HepG2 (cell line): Measurements from ENCODE around the gene CDH1. TPM values are rescaled to one million over a fixed set of nuclear protein-coding genes. Genes with fewer than 3 reads are reported as not detected.

Experiments
- CBX5 ChIP-seq: sonication (generic); formaldehyde crosslinking; IDR thresholded peaks from 2 replicates; pipeline ENCODE4 v1.4.0; 2020; ENCODE audit warnings: missing genetic modification reagents, borderline replicate concordance
- DNMT3B ChIP-seq: conservative IDR thresholded peaks from 2 replicates; pipeline ENCODE4 v1.6.1; 2016; ENCODE audit warnings: missing biosample characterization, control low read depth
- HMG20B ChIP-seq: conservative IDR thresholded peaks from 2 replicates; pipeline ENCODE4 v1.6.1; 2016; ENCODE audit warnings: missing genetic modification reagents, missing compliant biosample characterization
- PITX1 ChIP-seq: sonication (generic); formaldehyde crosslinking; IDR thresholded peaks from 2 replicates; pipeline ENCODE4 v1.5.1; 2020; ENCODE audit warnings: mild to moderate bottlenecking, missing genetic modification reagents
- RXRA ChIP-seq: sonication (generic); formaldehyde crosslinking; IDR thresholded peaks from 2 replicates; pipeline ENCODE4 v1.5.1; 2020; ENCODE audit warnings: missing genetic modification reagents
- SOX6 ChIP-seq, 2 experiments: fragments of 450-650 bp in 1 of 2; sonication (generic) in 1 of 2; formaldehyde crosslinking in 1 of 2; IDR thresholded peaks; 2 replicates each; pipeline versions ENCODE4 v1.4.0 to v1.6.1; 2017 to 2020; ENCODE audit warnings: antibody characterized with exemption in 1 of 2, mild to moderate bottlenecking in 1 of 2, missing genetic modification reagents in 1 of 2
- SPEN ChIP-seq: sonication (generic); formaldehyde crosslinking; IDR thresholded peaks from 2 replicates; pipeline ENCODE4 v1.5.1; 2020; ENCODE audit warnings: low read depth, mild to moderate bottlenecking, missing genetic modification reagents
- TRAFD1 ChIP-seq: sonication (generic); formaldehyde crosslinking; IDR thresholded peaks from 2 replicates; pipeline ENCODE4 v1.5.1; 2020; ENCODE audit warnings: missing genetic modification reagents, mild to moderate bottlenecking, borderline replicate concordance
- ZNF143 ChIP-seq: sonication (generic); formaldehyde crosslinking; IDR thresholded peaks from 2 replicates; pipeline ENCODE4 v1.4.0; 2020; ENCODE audit warnings: missing genetic modification reagents
- ZNF337 ChIP-seq: sonication (generic); formaldehyde crosslinking; IDR thresholded peaks from 2 replicates; pipeline ENCODE4 v1.5.1; 2020; ENCODE audit warnings: missing genetic modification reagents, low read depth, mild to moderate bottlenecking, borderline replicate concordance
- ZNF569 ChIP-seq: sonication (generic); formaldehyde crosslinking; IDR thresholded peaks from 2 replicates; pipeline ENCODE4 v1.5.0; 2020; ENCODE audit warnings: mild to moderate bottlenecking, missing genetic modification reagents, moderate library complexity, borderline replicate concordance
- ZNF576 ChIP-seq: sonication (generic); formaldehyde crosslinking; IDR thresholded peaks from 2 replicates; pipeline ENCODE4 v1.4.0; 2020; ENCODE audit warnings: mild to moderate bottlenecking, missing genetic modification reagents
- ZNF616 ChIP-seq: sonication (generic); formaldehyde crosslinking; IDR thresholded peaks from 2 replicates; pipeline ENCODE4 v1.5.0; 2020; ENCODE audit warnings: low read depth, mild to moderate bottlenecking, missing genetic modification reagents
- ZNF646 ChIP-seq: sonication (generic); formaldehyde crosslinking; IDR thresholded peaks from 2 replicates; pipeline ENCODE4 v1.9.0; 2021; ENCODE audit warnings: mild to moderate bottlenecking, missing genetic modification reagents
- polyA plus RNA-seq, 8 experiments: library from polyadenylated mRNA; depleted of rRNA in 3 of 8; stranded (reverse) in 7 of 8; unstranded in 1 of 8; fragments of >200 nt; fragmentation: Illumina TruSeq in 4 of 8; extraction: Trizol in 4 of 8; gene quantifications; 2 replicates each; pipeline versions ENCODE4 v1.2.1 to v1.2.3, GENCODE V29; 2011 to 2016; ENCODE audit warnings: low read depth in 4 of 8, missing spikeins in 1 of 8, mixed read lengths in 1 of 8; ENCODE audit not compliant: insufficient read depth in 1 of 8
- total RNA-seq, 5 experiments: library from RNA; depleted of rRNA; stranded (reverse); fragments of >200 nt; fragmentation: Illumina TruSeq; extraction: Trizol; gene quantifications; 2 replicates each; pipeline ENCODE4 v1.2.3, GENCODE V29; 2016; ENCODE audit warnings: low read depth in 1 of 5
- TF ChIP-seq, protein P1 (sequence below): sonication (generic); formaldehyde crosslinking; IDR thresholded peaks from 2 replicates; pipeline ENCODE4 v1.5.1; 2020; ENCODE audit warnings: mild to moderate bottlenecking, missing genetic modification reagents, moderate library complexity
- TF ChIP-seq, protein P2 (sequence below): IDR thresholded peaks from 2 replicates; pipeline ENCODE4 v1.6.1; 2018; ENCODE audit warnings: missing genetic modification reagents, mild to moderate bottlenecking, missing compliant biosample characterization
- TF ChIP-seq, protein P3 (sequence below): sonication (generic); formaldehyde crosslinking; IDR thresholded peaks from 2 replicates; pipeline ENCODE4 v1.4.0; 2020; ENCODE audit warnings: mild to moderate bottlenecking, low read depth, missing genetic modification reagents

Gene CDH1
- total and polyA plus RNA-seq, 2 of the 13 experiments (the other 11 are each of a cell fraction or from before 2014, with no cell fraction given), result 0.95 to 9.8 TPM

DNA sequence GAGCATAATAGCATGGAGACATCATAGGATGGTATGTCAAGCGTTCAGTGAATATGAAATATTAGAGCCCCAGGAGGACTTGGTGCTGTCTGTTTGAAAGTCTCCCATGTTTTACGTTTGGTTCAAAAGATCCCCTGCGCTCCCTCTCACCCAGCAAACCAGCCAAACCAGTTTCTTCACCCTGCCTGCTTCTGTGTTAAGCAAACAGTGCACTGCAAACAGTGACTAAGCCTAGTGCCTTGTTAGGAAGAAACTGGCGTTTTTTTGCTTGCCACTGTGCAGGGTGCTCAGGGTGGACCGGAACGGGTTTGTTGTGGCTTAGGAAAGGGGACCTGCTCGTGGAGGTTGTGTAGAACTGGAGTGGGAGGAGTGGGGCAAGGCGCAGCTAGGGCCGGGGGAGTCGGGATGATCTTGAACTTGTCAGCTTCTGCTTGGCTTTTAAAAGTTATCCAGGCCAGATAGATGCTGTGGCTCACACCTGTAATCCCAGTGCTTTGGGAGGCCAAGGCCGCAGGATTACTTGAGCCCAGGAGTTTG lies 7.7 kb downstream of the CDH1 start (continued):
- TF ChIP-seq HMG20B, result peak; percentile 85
- TF ChIP-seq ZNF143 (CRISPR knock-in tag), result peak; percentile 50; the same call in 1 of the 2 replicates
- TF ChIP-seq CBX5 (CRISPR knock-in tag), result peak; percentile 97; the same call in 1 of the 2 replicates
- TF ChIP-seq PITX1 (CRISPR knock-in tag), result peak; percentile 99
- TF ChIP-seq, protein P1, sequence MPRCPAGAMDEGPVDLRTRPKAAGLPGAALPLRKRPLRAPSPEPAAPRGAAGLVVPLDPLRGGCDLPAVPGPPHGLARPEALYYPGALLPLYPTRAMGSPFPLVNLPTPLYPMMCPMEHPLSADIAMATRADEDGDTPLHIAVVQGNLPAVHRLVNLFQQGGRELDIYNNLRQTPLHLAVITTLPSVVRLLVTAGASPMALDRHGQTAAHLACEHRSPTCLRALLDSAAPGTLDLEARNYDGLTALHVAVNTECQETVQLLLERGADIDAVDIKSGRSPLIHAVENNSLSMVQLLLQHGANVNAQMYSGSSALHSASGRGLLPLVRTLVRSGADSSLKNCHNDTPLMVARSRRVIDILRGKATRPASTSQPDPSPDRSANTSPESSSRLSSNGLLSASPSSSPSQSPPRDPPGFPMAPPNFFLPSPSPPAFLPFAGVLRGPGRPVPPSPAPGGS (CRISPR knock-in tag), result peak; percentile 82
- TF ChIP-seq, protein P2, sequence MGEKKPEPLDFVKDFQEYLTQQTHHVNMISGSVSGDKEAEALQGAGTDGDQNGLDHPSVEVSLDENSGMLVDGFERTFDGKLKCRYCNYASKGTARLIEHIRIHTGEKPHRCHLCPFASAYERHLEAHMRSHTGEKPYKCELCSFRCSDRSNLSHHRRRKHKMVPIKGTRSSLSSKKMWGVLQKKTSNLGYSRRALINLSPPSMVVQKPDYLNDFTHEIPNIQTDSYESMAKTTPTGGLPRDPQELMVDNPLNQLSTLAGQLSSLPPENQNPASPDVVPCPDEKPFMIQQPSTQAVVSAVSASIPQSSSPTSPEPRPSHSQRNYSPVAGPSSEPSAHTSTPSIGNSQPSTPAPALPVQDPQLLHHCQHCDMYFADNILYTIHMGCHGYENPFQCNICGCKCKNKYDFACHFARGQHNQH, result peak; percentile 99
- TF ChIP-seq DNMT3B, result peak; percentile 86; the same call in 1 of the 2 replicates
- TF ChIP-seq ZNF337 (CRISPR knock-in tag), result peak; percentile 95
- no peak for TF ChIP-seq SOX6 (IDR thresholded peaks at IDR 0.05)
- peak; percentile 93 for TF ChIP-seq SOX6 (CRISPR knock-in tag; IDR thresholded peaks at IDR 0.05)
- peak; percentile 92 for TF ChIP-seq RXRA
- TF ChIP-seq ZNF576 (CRISPR knock-in tag), result no peak
- TF ChIP-seq ZNF569, result no peak
- TF ChIP-seq, protein P3, sequence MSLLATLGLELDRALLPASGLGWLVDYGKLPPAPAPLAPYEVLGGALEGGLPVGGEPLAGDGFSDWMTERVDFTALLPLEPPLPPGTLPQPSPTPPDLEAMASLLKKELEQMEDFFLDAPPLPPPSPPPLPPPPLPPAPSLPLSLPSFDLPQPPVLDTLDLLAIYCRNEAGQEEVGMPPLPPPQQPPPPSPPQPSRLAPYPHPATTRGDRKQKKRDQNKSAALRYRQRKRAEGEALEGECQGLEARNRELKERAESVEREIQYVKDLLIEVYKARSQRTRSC (CRISPR knock-in tag), result no peak
- no peak for TF ChIP-seq ZNF616 (CRISPR knock-in tag)
- TF ChIP-seq SPEN, result peak; percentile 72; the same call in 1 of the 2 replicates
- TF ChIP-seq TRAFD1 (CRISPR knock-in tag), result no peak
- peak; percentile 62; the same call in 1 of the 2 replicates for TF ChIP-seq ZNF646
